Gastroesophageal sphincter (tissue), 4 donors: ENCODE data around the gene OR6X1. TPM values are rescaled to one million over a fixed set of nuclear protein-coding genes. Genes with fewer than 3 reads are reported as not detected.

ENCODE experiments used
- ATAC-seq: fragments of 150-250 bp; one replicate; pipeline ENCODE4 v1.9.1; 2016; ENCODE audit warnings: mild to moderate bottlenecking, moderate library complexity
- H3K27ac ChIP-seq, 4 donors: fragments of 200-600 bp; sonication (generic) in 3 of 4; 1 replicate in 3 of 4; 2 replicates in 1 of 4; pipeline ENCODE4 v1.5.1; 2016 to 2019
- H3K27me3 ChIP-seq: fragments of 200-600 bp; sonication (generic); one replicate; pipeline ENCODE4 v1.5.1; 2019
- H3K36me3 ChIP-seq, 2 donors: fragments of 200-600 bp; sonication (generic); one replicate each; pipeline ENCODE4 v1.5.1; 2019; ENCODE audit warnings: control low read depth in 1 of 2
- H3K4me1 ChIP-seq, 3 donors: fragments of 200-600 bp; sonication (generic); 1 replicate in 2 of 3; 2 replicates in 1 of 3; pipeline ENCODE4 v1.5.1; 2016 to 2019; ENCODE audit warnings: control low read depth in 2 of 3
- H3K4me3 ChIP-seq, 2 donors: fragments of 200-600 bp; sonication (generic); one replicate each; pipeline ENCODE4 v1.5.1; 2019; ENCODE audit warnings: mild to moderate bottlenecking in 1 of 2, moderate library complexity in 1 of 2
- H3K9me3 ChIP-seq, 3 donors: fragments of 200-600 bp; sonication (generic); one replicate each; pipeline ENCODE4 v1.5.1; 2017 to 2019; ENCODE audit warnings: control low read depth in 2 of 3
- EP300 ChIP-seq: sonication (generic); formaldehyde crosslinking; IDR thresholded peaks from one replicate; pipeline ENCODE4 v1.6.1; 2017; ENCODE audit warnings: antibody characterized with exemption, mild to moderate bottlenecking
- POLR2A ChIP-seq, 2 donors: fragments of 450-650 bp; IDR thresholded peaks; one replicate each; pipeline ENCODE4 v1.6.1; 2017; ENCODE audit warnings: antibody characterized with exemption in 2 of 2, mild to moderate bottlenecking in 2 of 2, moderate library complexity in 1 of 2
- POLR2AphosphoS5 ChIP-seq: sonication (generic); formaldehyde crosslinking; IDR thresholded peaks from one replicate; pipeline ENCODE4 v1.6.1; 2017; ENCODE audit warnings: antibody characterized with exemption
- WGBS, 2 donors: methylation state at CpG; one replicate each; pipeline ENCODE4 v1.1.5; 2018; ENCODE audit warnings: low coverage in 1 of 2; 5-methylcytosine and 5-hydroxymethylcytosine counted together
- total RNA-seq, 4 donors: library from RNA; depleted of rRNA; stranded (reverse); fragments of >200 nt; gene quantifications; one replicate each; pipeline ENCODE4 v1.1.0, GENCODE V29; 2016
- TF ChIP-seq, protein P1 (sequence below), 4 experiments: fragments of 200-600 bp in 2 of 4; fragments of 450-650 bp in 2 of 4; sonication (generic) in 1 of 4; IDR thresholded peaks; one replicate each; pipeline ENCODE4 v1.5.1; 2017 to 2019; ENCODE audit warnings: antibody characterized with exemption in 4 of 4, mild to moderate bottlenecking in 2 of 4, moderate library complexity in 2 of 4

Gene OR6X1
- total RNA-seq, 4 donors from 2014 or later, result not detected

GRCh38 chr11:123741159-123742030, 12.9 kb downstream of the OR6X1 start, which contains the start of gene ZNF202:
ZNF202 (minus strand) TSS chr11:123741660; CDS start chr11:123730888, 10,772 bp downstream.
- Histone ChIP-seq H3K4me1 (peaks cover 3 to 23% (median 13%) of the 10 kb centered on the region in 3 donors), H3K27ac (peak within 1 kb of the TSS; percentile 8 to 86 (median 84)), H3K27me3 (no peaks in the 10 kb centered on the region), H3K36me3 (peaks cover 0 to 18% of the 10 kb centered on the region in 2 donors), H3K9me3 (no peaks in the 10 kb centered on the region), H3K4me3 (peak within 1 kb of the TSS; percentile 79 to 92)
- WGBS, 2 donors, result 0% methylated on average over 8 to 22 of the region's 67 CpGs
- TF ChIP-seq, protein P1, sequence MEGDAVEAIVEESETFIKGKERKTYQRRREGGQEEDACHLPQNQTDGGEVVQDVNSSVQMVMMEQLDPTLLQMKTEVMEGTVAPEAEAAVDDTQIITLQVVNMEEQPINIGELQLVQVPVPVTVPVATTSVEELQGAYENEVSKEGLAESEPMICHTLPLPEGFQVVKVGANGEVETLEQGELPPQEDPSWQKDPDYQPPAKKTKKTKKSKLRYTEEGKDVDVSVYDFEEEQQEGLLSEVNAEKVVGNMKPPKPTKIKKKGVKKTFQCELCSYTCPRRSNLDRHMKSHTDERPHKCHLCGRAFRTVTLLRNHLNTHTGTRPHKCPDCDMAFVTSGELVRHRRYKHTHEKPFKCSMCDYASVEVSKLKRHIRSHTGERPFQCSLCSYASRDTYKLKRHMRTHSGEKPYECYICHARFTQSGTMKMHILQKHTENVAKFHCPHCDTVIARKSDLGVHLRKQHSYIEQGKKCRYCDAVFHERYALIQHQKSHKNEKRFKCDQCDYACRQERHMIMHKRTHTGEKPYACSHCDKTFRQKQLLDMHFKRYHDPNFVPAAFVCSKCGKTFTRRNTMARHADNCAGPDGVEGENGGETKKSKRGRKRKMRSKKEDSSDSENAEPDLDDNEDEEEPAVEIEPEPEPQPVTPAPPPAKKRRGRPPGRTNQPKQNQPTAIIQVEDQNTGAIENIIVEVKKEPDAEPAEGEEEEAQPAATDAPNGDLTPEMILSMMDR (IDR thresholded peaks at IDR 0.05), result peak in 3 of 4 experiments; percentile 9 to 26 (median 25)
- TF ChIP-seq POLR2A (IDR thresholded peaks at IDR 0.05), result peak; percentile 31 to 32
- TF ChIP-seq EP300, result no peak
- peak; percentile 71 for TF ChIP-seq POLR2AphosphoS5
- peak; percentile 97 for ATAC-seq

DNA sequence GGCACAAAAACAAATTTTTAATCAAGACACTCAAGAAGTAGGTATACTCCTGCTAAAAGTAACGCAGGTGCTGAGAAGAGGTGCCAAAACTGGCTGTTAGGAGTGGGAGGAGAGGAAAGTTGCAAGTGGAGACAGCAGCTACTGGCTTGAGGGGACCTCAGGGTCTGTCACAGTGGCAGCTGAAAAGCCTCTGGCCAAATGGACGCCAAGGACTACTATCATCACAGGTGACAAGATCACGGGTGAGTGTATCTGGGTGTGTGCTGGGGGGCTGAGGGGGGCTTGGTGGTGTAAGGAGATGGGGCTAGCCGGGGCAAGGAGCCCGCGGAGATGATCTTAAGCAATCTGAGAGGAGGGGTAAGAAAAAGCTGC, 13.5 kb downstream of the OR6X1 start:
- Histone ChIP-seq H3K27me3 (no peaks in the 10 kb centered on the region), H3K27ac (peak overlapping the region in 3 of 4 donors; percentile 82 to 86 (median 86)), H3K9me3 (no peaks in the 10 kb centered on the region), H3K36me3 (peaks cover 0 to 18% of the 10 kb centered on the region in 2 donors), H3K4me3 (peak overlapping the region; percentile 79 to 92), H3K4me1 (peaks cover 3 to 23% (median 13%) of the 10 kb centered on the region in 3 donors)
- TF ChIP-seq, protein P1 (IDR thresholded peaks at IDR 0.05), result no peak
- TF ChIP-seq POLR2A (IDR thresholded peaks at IDR 0.05) (no peak), POLR2AphosphoS5 (no peak), EP300 (no peak)
- WGBS, 2 donors, result 0 to 2% methylated on average over 4 to 6 of the region's 6 CpGs
- ATAC-seq, result no peak

DNA sequence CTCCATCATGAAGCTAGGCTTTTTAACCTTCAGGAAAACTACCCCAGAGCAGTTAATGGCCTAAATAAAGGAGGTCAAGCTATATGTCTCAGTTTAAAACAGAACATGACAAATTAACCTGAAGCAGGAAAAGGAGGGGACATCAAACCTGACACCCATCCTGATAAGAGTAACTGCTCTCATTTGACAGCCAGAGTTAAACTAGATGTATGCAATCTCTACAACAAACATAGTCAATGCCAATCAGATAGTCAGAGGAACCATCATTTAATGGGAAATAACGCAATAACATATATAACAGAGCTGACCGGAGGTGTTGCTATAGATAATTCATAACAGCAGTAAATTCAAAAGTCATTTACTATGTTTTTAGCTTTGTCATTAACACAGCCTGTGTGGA, 15.9 kb downstream of the OR6X1 start:
- H3K9me3 ChIP-seq, result no peaks in the 10 kb centered on the region
- no peak for ATAC-seq
- WGBS, 2 donors, result 0 to 88% methylated on average over 2 of the region's 2 CpGs
- H3K36me3 ChIP-seq, result peaks cover 0 to 39% of the 10 kb centered on the region in 2 donors
- H3K4me3 ChIP-seq, result no peak overlapping the region
- TF ChIP-seq POLR2A (IDR thresholded peaks at IDR 0.05) (no peak), EP300 (no peak), POLR2AphosphoS5 (no peak)
- TF ChIP-seq, protein P1 (IDR thresholded peaks at IDR 0.05), result no peak
- H3K27ac ChIP-seq, result no peak overlapping the region
- H3K4me1 ChIP-seq, result peaks cover 3 to 23% (median 13%) of the 10 kb centered on the region in 3 donors
- H3K27me3 ChIP-seq, result no peaks in the 10 kb centered on the region

GRCh38 chr11:123736769-123737168, 17.5 kb downstream of the OR6X1 start:
- 82 to 86% methylated on average over 2 to 3 of the region's 3 CpGs for WGBS, 2 donors
- Histone ChIP-seq H3K9me3 (no peaks in the 10 kb centered on the region), H3K27ac (no peak overlapping the region), H3K27me3 (no peaks in the 10 kb centered on the region), H3K4me3 (no peak overlapping the region), H3K36me3 (peaks cover 0 to 41% of the 10 kb centered on the region in 2 donors), H3K4me1 (peaks cover 3 to 15% (median 7%) of the 10 kb centered on the region in 3 donors)
- ATAC-seq, result no peak
- TF ChIP-seq POLR2AphosphoS5 (no peak), EP300 (no peak), POLR2A (IDR thresholded peaks at IDR 0.05) (no peak)
- TF ChIP-seq, protein P1 (IDR thresholded peaks at IDR 0.05), result no peak
